K562 (cell line): ENCODE data around the gene LCNL1. TPM values are rescaled to one million over a fixed set of nuclear protein-coding genes. Genes with fewer than 3 reads are reported as not detected.

Source experiments
- ARID2 ChIP-seq: fragments of 450-650 bp; IDR thresholded peaks from 2 replicates; pipeline ENCODE4 v1.6.1; 2017; ENCODE audit warnings: antibody characterized with exemption, mild to moderate bottlenecking
- ETV1 ChIP-seq: fragments of 450-650 bp; conservative IDR thresholded peaks from 2 replicates; pipeline ENCODE4 v1.6.1; 2016; ENCODE audit warnings: missing genetic modification characterization, control low read depth, low read depth, missing compliant biosample characterization
- HNRNPUL1 ChIP-seq: fragments of 200-400 bp; formaldehyde crosslinking; IDR thresholded peaks from 2 replicates; pipeline ENCODE4 v1.6.1; 2017; ENCODE audit warnings: low read length
- ILK ChIP-seq: fragments of 450-650 bp; IDR thresholded peaks from 2 replicates; pipeline ENCODE4 v1.6.1; 2016; ENCODE audit warnings: missing genetic modification characterization, low read depth, mild to moderate bottlenecking, missing compliant biosample characterization, moderate library complexity, borderline replicate concordance
- KLF13 ChIP-seq: fragments of 450-650 bp; IDR thresholded peaks from 2 replicates; pipeline ENCODE4 v1.6.1; 2016; ENCODE audit warnings: missing genetic modification characterization, low read depth, mild to moderate bottlenecking, missing compliant biosample characterization, moderate library complexity, borderline replicate concordance
- NONO ChIP-seq, 2 experiments: fragments of 200-400 bp in 1 of 2; fragments of 450-650 bp in 1 of 2; formaldehyde crosslinking in 1 of 2; IDR thresholded peaks; 2 replicates each; pipeline ENCODE4 v1.6.1; 2017; ENCODE audit warnings: low read depth in 2 of 2, mild to moderate bottlenecking in 2 of 2, moderate library complexity in 2 of 2, low read length in 1 of 2
- PRMT5 ChIP-seq: sonication (generic); formaldehyde crosslinking; IDR thresholded peaks from 2 replicates; pipeline ENCODE4 v1.5.0; 2020; ENCODE audit warnings: missing genetic modification reagents
- RBM22 ChIP-seq: fragments of 200-400 bp; formaldehyde crosslinking; IDR thresholded peaks from 2 replicates; pipeline ENCODE4 v1.6.1; 2018; ENCODE audit warnings: low read length, low read depth; ENCODE audit not compliant: poor library complexity, severe bottlenecking
- STAG1 ChIP-seq: sonication (generic); formaldehyde crosslinking; IDR thresholded peaks from 2 replicates; pipeline ENCODE4 v1.5.0; 2020; ENCODE audit warnings: missing genetic modification reagents, borderline replicate concordance
- ZBTB7A ChIP-seq: IDR thresholded peaks from 2 replicates; pipeline ENCODE4 v1.6.1; 2011; ENCODE audit warnings: low read depth, mild to moderate bottlenecking, low read length, moderate library complexity, borderline replicate concordance; ENCODE audit not compliant: control insufficient read depth
- ZC3H11A ChIP-seq: IDR thresholded peaks from 2 replicates; pipeline ENCODE4 v1.6.1; 2012; ENCODE audit warnings: low read depth, low read length, improper control_type of control experiment
- ZNF696 ChIP-seq: fragments of 250-450 bp; sonication (Bioruptor Pico); conservative IDR thresholded peaks from 2 replicates; pipeline ENCODE4 v1.4.0; 2020; ENCODE audit warnings: mild to moderate bottlenecking, moderate library complexity
- polyA plus RNA-seq, 8 experiments: library from polyadenylated mRNA; depleted of rRNA in 4 of 8; stranded (reverse) in 5 of 8; unstranded in 3 of 8; fragments of >200 nt; fragmentation: Nextera tagmentation in 2 of 8; fragmentation: Illumina TruSeq in 1 of 8; extraction: Ambion mirVana in 2 of 8; extraction: Trizol in 1 of 8; gene quantifications; 2 replicates each; pipeline versions ENCODE4 v1.2.1 to v1.2.3, GENCODE V29; 2011 to 2014; ENCODE audit warnings: inconsistent platforms in 1 of 8, missing spikeins in 1 of 8
- total RNA-seq, 7 experiments: library from RNA; depleted of rRNA in 6 of 7; stranded (reverse); fragments of >200 nt in 6 of 7; fragmentation: Illumina TruSeq in 2 of 7; extraction: Trizol in 2 of 7; gene quantifications; 2 replicates each; pipeline versions ENCODE4 v1.2.1 to v1.2.3, GENCODE V29; 2011 to 2021; ENCODE audit warnings: low replicate concordance in 1 of 7
- TF ChIP-seq, protein P1 (sequence below), 2 experiments: IDR thresholded peaks; 2 replicates each; pipeline ENCODE4 v1.6.1; 2012; ENCODE audit warnings: improper control_type of control experiment in 2 of 2, low read depth in 2 of 2, low read length in 2 of 2, borderline replicate concordance in 1 of 2
- TF ChIP-seq, protein P2 (sequence below): fragments of 450-650 bp; IDR thresholded peaks from one replicate; pipeline ENCODE4 v1.6.1; 2018; ENCODE audit warnings: mild to moderate bottlenecking, moderate library complexity; ENCODE audit not compliant: partially characterized antibody
- TF ChIP-seq, protein P3 (sequence below), 3 experiments: IDR thresholded peaks in 2 of 3; conservative IDR thresholded peaks in 1 of 3; 2 replicates each; pipeline ENCODE4 v1.5.1; 2011 to 2012; ENCODE audit warnings: low read length in 3 of 3, mild to moderate bottlenecking in 3 of 3, control low read depth in 2 of 3, improper control_type of control experiment in 1 of 3, inconsistent platforms in 1 of 3, low read depth in 1 of 3, mixed read lengths in 1 of 3, moderate library complexity in 1 of 3; ENCODE audit not compliant: insufficient read depth in 2 of 3
- TF ChIP-seq, protein P4 (sequence below): sonication (generic); formaldehyde crosslinking; IDR thresholded peaks from 2 replicates; pipeline ENCODE4 v1.8.0; 2022; ENCODE audit warnings: mild to moderate bottlenecking, missing genetic modification reagents

LCNL1 gene
- total and polyA plus RNA-seq, 9 of the 15 experiments (the other 6 are each of a cell fraction or from before 2014, with no cell fraction given) = 0.04 to 0.16 (median 0.04) TPM; not detected in 4

DNA sequence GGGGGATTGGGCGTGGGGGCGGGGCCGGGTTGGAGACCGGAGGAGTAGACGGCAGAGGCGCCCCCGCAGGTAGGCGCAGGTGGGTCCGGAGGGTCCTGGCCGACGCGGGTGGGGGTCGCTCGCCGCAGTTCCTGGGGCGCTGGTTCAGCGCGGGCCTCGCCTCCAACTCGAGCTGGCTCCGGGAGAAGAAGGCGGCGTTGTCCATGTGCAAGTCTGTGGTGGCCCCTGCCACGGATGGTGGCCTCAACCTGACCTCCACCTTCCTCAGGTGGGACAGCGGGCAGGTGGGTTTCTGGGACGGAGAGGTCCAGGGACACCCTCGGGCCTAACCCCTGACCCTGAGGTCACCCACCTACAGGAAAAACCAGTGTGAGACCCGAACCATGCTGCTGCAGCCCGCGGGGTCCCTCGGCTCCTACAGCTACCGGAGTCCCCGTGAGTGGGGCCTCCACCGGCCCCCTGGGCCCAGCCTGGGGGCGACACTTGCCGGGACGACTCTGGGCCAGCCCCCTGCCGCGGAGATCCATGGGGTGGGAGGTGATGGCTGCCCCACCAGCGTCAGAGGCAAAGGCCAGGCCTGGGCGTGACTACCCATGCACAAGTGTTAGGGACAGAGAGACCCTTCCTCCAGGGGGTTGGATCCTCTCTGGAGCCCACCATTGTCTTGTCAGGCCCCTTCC is 3.8 kb upstream of the LCNL1 start (continued):
- TF ChIP-seq, protein P1, sequence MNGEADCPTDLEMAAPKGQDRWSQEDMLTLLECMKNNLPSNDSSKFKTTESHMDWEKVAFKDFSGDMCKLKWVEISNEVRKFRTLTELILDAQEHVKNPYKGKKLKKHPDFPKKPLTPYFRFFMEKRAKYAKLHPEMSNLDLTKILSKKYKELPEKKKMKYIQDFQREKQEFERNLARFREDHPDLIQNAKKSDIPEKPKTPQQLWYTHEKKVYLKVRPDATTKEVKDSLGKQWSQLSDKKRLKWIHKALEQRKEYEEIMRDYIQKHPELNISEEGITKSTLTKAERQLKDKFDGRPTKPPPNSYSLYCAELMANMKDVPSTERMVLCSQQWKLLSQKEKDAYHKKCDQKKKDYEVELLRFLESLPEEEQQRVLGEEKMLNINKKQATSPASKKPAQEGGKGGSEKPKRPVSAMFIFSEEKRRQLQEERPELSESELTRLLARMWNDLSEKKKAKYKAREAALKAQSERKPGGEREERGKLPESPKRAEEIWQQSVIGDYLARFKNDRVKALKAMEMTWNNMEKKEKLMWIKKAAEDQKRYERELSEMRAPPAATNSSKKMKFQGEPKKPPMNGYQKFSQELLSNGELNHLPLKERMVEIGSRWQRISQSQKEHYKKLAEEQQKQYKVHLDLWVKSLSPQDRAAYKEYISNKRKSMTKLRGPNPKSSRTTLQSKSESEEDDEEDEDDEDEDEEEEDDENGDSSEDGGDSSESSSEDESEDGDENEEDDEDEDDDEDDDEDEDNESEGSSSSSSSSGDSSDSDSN (IDR thresholded peaks at IDR 0.05; ENCODE audit: borderline replicate concordance in 1 of 2, low read depth in 2 of 2, low read length in 2 of 2) = no peak
- no peak for TF ChIP-seq ARID2
- 0 out of 4 replicates have a peak, but pooled peaks of 1 of the 2 experiments have one; percentile 22 for TF ChIP-seq NONO (IDR thresholded peaks at IDR 0.05; ENCODE audit: low read depth in 2 of 2, low read length in 1 of 2)
- TF ChIP-seq ZC3H11A = no peak
- peak; percentile 32; the same call in 1 of the 2 replicates for TF ChIP-seq KLF13
- TF ChIP-seq ZBTB7A = peak; percentile 91; the same call in 1 of the 2 replicates
- TF ChIP-seq, protein P2, sequence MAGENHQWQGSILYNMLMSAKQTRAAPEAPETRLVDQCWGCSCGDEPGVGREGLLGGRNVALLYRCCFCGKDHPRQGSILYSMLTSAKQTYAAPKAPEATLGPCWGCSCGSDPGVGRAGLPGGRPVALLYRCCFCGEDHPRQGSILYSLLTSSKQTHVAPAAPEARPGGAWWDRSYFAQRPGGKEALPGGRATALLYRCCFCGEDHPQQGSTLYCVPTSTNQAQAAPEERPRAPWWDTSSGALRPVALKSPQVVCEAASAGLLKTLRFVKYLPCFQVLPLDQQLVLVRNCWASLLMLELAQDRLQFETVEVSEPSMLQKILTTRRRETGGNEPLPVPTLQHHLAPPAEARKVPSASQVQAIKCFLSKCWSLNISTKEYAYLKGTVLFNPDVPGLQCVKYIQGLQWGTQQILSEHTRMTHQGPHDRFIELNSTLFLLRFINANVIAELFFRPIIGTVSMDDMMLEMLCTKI = no peak
- no peak for TF ChIP-seq ZNF696 (CRISPR knock-in tag)
- TF ChIP-seq HNRNPUL1 = no peak
- TF ChIP-seq RBM22 = no peak
- TF ChIP-seq ETV1 (tag) = no peak
- no peak for TF ChIP-seq STAG1
- TF ChIP-seq, protein P3, sequence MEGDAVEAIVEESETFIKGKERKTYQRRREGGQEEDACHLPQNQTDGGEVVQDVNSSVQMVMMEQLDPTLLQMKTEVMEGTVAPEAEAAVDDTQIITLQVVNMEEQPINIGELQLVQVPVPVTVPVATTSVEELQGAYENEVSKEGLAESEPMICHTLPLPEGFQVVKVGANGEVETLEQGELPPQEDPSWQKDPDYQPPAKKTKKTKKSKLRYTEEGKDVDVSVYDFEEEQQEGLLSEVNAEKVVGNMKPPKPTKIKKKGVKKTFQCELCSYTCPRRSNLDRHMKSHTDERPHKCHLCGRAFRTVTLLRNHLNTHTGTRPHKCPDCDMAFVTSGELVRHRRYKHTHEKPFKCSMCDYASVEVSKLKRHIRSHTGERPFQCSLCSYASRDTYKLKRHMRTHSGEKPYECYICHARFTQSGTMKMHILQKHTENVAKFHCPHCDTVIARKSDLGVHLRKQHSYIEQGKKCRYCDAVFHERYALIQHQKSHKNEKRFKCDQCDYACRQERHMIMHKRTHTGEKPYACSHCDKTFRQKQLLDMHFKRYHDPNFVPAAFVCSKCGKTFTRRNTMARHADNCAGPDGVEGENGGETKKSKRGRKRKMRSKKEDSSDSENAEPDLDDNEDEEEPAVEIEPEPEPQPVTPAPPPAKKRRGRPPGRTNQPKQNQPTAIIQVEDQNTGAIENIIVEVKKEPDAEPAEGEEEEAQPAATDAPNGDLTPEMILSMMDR (IDR thresholded peaks at IDR 0.05 in 2 of 3, conservative IDR thresholded peaks at IDR 0.05 in 1 of 3; ENCODE audit: insufficient read depth in 2 of 3, low read depth in 1 of 3, low read length in 3 of 3) = 0 out of 6 replicates have a peak, but pooled peaks of 1 of the 3 experiments have one; percentile 2
- TF ChIP-seq, protein P4, sequence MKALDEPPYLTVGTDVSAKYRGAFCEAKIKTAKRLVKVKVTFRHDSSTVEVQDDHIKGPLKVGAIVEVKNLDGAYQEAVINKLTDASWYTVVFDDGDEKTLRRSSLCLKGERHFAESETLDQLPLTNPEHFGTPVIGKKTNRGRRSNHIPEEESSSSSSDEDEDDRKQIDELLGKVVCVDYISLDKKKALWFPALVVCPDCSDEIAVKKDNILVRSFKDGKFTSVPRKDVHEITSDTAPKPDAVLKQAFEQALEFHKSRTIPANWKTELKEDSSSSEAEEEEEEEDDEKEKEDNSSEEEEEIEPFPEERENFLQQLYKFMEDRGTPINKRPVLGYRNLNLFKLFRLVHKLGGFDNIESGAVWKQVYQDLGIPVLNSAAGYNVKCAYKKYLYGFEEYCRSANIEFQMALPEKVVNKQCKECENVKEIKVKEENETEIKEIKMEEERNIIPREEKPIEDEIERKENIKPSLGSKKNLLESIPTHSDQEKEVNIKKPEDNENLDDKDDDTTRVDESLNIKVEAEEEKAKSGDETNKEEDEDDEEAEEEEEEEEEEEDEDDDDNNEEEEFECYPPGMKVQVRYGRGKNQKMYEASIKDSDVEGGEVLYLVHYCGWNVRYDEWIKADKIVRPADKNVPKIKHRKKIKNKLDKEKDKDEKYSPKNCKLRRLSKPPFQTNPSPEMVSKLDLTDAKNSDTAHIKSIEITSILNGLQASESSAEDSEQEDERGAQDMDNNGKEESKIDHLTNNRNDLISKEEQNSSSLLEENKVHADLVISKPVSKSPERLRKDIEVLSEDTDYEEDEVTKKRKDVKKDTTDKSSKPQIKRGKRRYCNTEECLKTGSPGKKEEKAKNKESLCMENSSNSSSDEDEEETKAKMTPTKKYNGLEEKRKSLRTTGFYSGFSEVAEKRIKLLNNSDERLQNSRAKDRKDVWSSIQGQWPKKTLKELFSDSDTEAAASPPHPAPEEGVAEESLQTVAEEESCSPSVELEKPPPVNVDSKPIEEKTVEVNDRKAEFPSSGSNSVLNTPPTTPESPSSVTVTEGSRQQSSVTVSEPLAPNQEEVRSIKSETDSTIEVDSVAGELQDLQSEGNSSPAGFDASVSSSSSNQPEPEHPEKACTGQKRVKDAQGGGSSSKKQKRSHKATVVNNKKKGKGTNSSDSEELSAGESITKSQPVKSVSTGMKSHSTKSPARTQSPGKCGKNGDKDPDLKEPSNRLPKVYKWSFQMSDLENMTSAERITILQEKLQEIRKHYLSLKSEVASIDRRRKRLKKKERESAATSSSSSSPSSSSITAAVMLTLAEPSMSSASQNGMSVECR (CRISPR knock-in tag) = 0 out of 2 replicates have a peak, but pooled peaks have one; percentile 22
- no peak for TF ChIP-seq PRMT5 (CRISPR knock-in tag)
- TF ChIP-seq ILK = no peak
